ENCODE data around the gene OOSP3. TPM values are rescaled to one million over a fixed set of nuclear protein-coding genes. Genes with fewer than 3 reads are reported as not detected.
"Not testable (repeated sequence)": the region's sequence is repeated elsewhere in the genome, so short reads cannot be mapped to it uniquely, and the experiment has no call there.

Gene OOSP3
- total and polyA plus RNA-seq, 12 donors: not detected

DNA sequence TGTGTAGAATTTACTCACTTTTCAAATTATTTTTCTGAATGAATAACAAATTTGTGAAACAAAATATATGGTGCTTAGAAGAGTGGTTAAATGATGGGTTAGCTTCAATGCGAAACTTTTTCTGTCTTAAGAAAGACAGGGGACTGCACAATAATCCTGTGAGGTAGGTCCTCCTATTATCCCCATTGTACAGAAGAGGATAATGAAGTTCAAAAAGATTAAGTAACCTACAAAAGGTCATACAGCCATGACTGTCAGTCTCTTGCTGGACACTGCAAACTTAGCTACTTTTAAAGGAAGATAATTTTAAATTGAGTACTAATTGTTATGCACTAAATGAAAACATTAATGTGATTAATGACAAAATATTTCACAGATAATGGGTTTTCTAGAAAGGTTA, 5.0 kb downstream of the OOSP3 start:
- Histone ChIP-seq H3K36me3 (replicated peaks in 1 of 2) (no peaks in the 10 kb centered on the region), H3K4me3 (no peak overlapping the region), H3K27me3 (no peaks in the 10 kb centered on the region), H3K4me1 (replicated peaks in 1 of 2) (no peaks in the 10 kb centered on the region), H3K27ac (no peak overlapping the region), H3K9me3 (replicated peaks in 1 of 3) (no peaks in the 10 kb centered on the region)
- WGBS, 4 donors: 74 to 89% (median 82%) methylated on average over 1 of the region's 1 CpG
- intact Hi-C loops (cut with DNase I): no loop called here
- TF ChIP-seq, protein P1, sequence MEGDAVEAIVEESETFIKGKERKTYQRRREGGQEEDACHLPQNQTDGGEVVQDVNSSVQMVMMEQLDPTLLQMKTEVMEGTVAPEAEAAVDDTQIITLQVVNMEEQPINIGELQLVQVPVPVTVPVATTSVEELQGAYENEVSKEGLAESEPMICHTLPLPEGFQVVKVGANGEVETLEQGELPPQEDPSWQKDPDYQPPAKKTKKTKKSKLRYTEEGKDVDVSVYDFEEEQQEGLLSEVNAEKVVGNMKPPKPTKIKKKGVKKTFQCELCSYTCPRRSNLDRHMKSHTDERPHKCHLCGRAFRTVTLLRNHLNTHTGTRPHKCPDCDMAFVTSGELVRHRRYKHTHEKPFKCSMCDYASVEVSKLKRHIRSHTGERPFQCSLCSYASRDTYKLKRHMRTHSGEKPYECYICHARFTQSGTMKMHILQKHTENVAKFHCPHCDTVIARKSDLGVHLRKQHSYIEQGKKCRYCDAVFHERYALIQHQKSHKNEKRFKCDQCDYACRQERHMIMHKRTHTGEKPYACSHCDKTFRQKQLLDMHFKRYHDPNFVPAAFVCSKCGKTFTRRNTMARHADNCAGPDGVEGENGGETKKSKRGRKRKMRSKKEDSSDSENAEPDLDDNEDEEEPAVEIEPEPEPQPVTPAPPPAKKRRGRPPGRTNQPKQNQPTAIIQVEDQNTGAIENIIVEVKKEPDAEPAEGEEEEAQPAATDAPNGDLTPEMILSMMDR (IDR thresholded peaks at IDR 0.05): no peak
- no peak for TF ChIP-seq POLR2A (IDR thresholded peaks at IDR 0.05)
- no peak for DNase-seq

DNA sequence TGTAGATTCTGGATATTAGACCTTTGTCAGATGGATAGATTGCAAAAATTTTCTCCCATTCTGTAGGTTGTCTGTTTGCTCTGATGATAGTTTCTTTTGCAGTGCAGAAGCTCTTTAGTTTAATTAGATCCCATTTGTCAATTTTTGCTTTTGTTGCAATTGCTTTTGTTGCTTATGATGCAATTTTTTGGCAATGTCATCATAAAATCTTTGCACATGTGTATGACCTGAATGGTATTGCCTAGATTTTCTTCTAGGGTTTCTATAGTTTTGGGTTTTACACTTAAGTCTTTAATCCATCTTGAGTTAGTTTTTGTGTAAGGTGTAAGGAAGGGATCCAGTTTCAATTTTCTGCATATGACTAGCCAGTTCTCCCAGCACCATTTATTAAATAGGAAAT, 8.6 kb downstream of the OOSP3 start:
- H3K36me3 ChIP-seq (replicated peaks in 1 of 2); DNase-seq; H3K9me3 ChIP-seq (replicated peaks in 1 of 3); H3K4me3 ChIP-seq; intact Hi-C loops (cut with DNase I); H3K27me3 ChIP-seq; H3K4me1 ChIP-seq (replicated peaks in 1 of 2); H3K27ac ChIP-seq: not testable (repeated sequence)

DNA sequence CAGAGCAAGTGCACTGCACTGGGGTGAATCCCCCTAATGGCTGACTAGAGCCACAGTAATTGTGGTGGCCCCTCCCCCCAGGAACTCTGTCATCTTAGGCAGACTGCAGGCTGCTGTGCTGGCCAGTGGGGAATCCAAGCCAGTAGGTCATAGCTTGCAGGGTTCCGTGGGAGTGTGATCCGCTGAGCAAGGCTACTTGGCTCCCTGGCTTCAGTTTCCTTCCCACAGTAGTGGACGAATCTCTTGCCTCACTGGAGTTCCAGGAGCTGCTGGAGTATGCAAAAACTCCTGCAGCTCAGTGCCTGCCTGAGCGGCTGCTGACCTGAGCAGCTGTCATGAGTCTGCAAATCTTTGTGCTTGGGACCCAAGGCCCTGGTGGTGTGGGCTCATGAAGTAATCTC, 13.2 kb downstream of the OOSP3 start:
- no peaks in the 10 kb centered on the region for H3K9me3 ChIP-seq (replicated peaks in 1 of 3)
- no peaks in the 10 kb centered on the region for H3K27me3 ChIP-seq
- intact Hi-C loops (cut with DNase I): no loop called here
- TF ChIP-seq POLR2A (IDR thresholded peaks at IDR 0.05): no peak
- WGBS, 4 donors: 23 to 33% (median 26%) methylated on average over 4 of the region's 4 CpGs; no CpG with 5 or more reads in 1 of the 4 donors
- no peak overlapping the region for H3K27ac ChIP-seq
- H3K4me1 ChIP-seq (replicated peaks in 1 of 2): no peaks in the 10 kb centered on the region
- H3K36me3 ChIP-seq (replicated peaks in 1 of 2): no peaks in the 10 kb centered on the region
- no peak for DNase-seq
- no peak overlapping the region for H3K4me3 ChIP-seq

DNA sequence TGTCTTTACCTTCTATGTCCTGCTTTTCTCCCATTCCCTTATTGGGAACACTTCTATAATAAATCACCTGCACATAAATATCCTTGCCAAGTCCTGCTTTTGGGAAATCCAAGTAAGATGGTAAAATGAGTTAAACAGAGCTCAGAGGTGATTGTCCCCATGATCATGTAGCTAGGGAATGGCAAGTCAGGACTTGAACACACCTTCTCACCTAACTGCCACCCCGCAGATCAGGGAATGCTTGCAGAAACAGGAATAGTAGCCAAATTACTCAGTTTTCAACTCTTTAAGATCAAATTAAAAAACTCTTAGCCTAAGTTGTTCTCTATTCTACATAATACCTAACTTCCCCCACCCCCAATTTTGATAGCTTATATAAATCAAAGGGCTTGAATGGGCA, 16.0 kb downstream of the OOSP3 start:
- WGBS, 4 donors: 82 to 100% (median 89%) methylated on average over 1 of the region's 1 CpG
- Histone ChIP-seq H3K4me1 (replicated peaks in 1 of 2) (no peaks in the 10 kb centered on the region), H3K4me3 (no peak overlapping the region), H3K27ac (no peak overlapping the region), H3K9me3 (replicated peaks in 1 of 3) (no peaks in the 10 kb centered on the region), H3K27me3 (no peaks in the 10 kb centered on the region), H3K36me3 (replicated peaks in 1 of 2) (no peaks in the 10 kb centered on the region)
- DNase-seq: no peak
- intact Hi-C loops (cut with DNase I): no loop called here
- no peak for TF ChIP-seq POLR2A (IDR thresholded peaks at IDR 0.05)
- TF ChIP-seq, protein P1 (IDR thresholded peaks at IDR 0.05): no peak

DNA sequence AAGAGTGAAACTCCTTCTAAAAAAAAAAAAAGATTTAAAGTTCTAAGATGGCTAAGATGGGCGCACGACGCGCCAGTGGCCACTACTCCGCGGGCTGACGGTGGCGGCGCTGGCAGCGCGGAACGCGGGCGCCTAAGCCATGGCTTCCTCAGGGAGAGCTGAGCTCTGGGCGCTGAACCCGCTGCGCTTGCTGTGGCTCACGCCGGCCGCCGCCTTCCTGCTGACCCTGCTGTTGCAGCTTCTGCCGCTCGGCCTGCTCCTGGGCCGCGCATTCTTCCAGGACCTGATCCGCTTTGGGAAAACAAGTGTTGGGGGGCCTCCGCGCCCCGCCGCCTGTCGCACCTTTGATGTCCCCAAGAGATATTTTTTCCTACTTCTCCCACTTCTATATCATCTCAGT, 19.5 kb downstream of the OOSP3 start:
- Histone ChIP-seq H3K27ac (no peak overlapping the region), H3K4me3 (no peak overlapping the region), H3K36me3 (replicated peaks in 1 of 2) (no peaks in the 10 kb centered on the region), H3K4me1 (replicated peaks in 1 of 2) (no peaks in the 10 kb centered on the region), H3K9me3 (replicated peaks in 1 of 3) (no peaks in the 10 kb centered on the region), H3K27me3 (no peaks in the 10 kb centered on the region)
- TF ChIP-seq, protein P1 (IDR thresholded peaks at IDR 0.05): no peak
- no peak for TF ChIP-seq POLR2A (IDR thresholded peaks at IDR 0.05)
- DNase-seq: no peak
- intact Hi-C loops (cut with DNase I): no loop called here
- WGBS, 4 donors: 94 to 97% (median 96%) methylated on average over 29 to 31 of the region's 31 CpGs
